Stimulated activated CD4-positive, alpha-beta T cell treated with anti-CD3 and anti-CD28 coated beads, TNF-alpha, amount 100 ng/mL, for 1 hour (primary cell): Measurements from ENCODE around the gene GLP1R.

Experiments used
- DNase-seq, 3 donors: peaks; one replicate each; pipeline ENCODE4 v3.0.0-alpha.2; 2020; ENCODE audit warnings: low read depth in 3 of 3, low spot score in 1 of 3

GLP1R gene

DNA sequence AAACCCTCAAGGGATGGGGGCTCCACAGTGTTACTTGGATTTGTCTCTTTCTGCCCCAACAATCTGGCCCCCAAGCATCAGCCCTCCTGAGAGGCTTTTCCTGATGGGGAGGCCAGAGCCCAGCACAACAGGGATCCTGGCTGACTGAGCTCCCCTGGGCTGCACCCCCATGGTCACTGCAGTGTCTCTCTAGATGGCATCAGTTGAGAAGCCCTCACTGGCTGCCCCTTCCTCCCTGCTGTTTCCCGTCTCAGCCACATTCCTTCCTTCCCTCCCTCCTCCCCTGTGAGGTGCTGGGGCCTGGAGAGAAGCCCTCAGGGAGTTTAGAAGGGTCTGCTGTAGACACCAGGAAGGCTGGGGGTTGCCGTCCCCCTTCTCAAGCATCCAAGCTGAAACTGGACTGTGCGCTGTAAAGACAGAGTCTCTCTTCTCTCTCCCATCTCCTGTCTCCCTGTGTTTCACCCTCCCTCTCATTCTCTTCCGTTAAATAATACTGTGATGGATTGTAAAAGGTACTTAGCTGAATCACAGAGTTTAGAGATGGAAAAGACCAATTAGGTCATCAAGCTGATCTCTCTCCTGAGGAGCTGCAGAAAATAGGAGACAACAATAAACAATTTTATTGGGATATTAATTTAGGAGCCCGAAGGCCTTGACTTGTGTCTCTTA, 36.7 kb downstream of the GLP1R start:
- DNase-seq, result no peak

DNA sequence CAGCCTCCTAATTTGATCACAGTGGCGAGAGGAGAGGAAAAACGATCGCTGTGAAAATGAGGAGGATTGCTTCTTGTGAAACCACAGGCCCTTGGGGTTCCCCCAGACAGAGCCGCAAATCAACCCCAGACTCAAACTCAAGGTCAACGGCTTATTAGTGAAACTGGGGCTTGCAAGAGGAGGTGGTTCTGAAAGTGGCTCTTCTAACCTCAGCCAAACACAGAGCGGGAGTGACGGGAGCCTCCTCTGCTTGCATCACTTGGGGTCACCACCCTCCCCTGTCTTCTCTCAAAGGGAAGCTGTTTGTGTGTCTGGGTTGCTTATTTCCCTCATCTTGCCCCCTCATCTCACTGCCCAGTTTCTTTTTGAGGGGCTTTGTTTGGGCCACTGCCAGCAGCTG, 37.7 kb downstream of the GLP1R start:
- no peak for DNase-seq

DNA sequence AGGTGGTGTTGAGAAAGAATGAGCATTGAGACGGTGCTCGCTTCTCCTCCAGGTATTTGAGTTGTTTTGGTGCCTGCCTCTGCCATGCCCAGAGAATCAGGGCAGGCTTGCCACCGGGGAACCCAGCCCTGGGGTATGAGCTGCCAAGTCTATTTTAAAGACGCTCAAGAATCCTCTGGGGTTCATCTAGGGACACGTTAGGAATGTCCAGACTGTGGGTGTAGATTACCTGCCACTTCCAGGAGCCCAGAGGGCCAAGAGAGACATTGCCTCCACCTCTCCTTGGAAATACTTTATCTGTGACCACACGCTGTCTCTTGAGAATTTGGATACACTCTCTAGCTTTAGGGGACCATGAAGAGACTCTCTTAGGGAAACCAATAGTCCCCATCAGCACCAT, 38.1 kb downstream of the GLP1R start:
- DNase-seq, result no peak

DNA sequence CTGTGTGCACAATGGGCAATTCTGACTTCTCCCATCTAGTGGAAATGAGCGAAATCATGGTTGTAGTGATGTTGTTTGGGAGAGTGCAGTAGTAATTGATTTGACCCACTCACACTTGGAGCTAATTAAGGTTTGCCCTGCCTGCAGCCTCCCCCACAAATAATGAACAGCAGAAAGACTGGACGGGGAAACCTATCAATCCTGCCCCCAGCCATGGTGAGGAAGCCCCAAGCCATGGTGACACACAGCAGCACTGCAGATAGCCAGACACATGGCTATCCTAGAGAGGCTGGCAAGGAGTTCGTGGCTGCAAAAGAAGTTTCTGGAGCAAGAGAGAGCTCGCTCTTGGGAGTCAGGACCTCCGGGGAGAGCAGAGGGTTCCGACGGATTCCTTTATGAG, 38.6 kb downstream of the GLP1R start:
- no peak for DNase-seq

DNA sequence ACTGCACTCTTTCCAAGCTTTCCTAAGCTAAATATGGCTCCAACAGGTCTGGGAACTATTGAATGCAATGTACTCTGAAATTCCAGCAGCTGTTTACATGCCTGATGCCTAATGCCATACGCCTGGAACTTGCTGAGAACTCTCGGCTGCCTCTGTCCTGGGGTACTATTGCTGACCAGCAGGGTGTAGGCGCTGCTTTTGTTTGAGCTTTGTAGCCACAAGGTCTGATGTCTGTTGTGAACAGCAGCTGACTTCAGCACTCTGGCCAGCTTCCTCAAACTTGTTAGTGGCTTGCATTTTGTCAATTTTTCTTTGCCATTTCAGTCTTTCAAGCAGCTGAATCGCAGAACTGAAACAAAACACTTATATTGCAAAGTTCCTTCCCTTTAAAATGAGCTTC, 39.8 kb downstream of the GLP1R start:
- no peak for DNase-seq

DNA sequence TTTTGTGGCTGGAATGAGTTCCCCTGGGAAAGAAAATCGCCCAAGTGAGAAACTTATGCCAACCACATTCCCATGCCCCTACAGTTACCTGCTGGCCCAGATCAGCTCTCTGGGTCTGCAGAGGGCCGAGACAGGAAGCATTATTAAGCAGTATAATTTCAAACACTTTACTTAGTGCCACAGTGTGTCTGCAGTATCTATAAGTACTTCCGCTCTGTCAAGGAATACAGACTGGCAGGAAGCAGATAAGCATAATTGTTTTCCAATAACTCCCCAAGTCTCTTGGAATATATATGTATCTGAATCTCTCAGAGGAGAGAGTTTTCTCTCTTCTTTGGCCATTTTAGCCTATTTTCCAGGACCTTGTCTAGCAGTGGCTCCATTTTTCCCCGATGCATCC, 41.5 kb downstream of the GLP1R start:
- no peak for DNase-seq

DNA sequence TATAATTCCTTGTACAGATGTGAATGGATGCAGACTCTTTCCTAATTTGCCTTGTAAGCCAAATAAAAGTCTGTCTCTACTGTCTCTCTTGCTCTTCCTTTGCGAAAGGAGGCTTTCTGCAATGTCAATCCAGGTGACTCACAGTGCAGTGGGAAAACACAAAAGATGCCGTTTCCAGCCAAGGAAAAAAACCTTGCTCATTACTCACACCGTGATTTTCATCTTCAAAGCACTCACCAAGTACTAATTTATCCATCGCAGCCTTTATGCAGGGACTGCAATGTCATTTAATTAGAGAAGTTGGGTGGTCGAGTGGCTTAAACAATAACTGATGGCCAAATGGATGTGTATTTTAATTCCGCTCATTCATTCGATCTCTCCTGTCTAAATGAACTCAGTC, 42.6 kb downstream of the GLP1R start:
- DNase-seq, result no peak

DNA sequence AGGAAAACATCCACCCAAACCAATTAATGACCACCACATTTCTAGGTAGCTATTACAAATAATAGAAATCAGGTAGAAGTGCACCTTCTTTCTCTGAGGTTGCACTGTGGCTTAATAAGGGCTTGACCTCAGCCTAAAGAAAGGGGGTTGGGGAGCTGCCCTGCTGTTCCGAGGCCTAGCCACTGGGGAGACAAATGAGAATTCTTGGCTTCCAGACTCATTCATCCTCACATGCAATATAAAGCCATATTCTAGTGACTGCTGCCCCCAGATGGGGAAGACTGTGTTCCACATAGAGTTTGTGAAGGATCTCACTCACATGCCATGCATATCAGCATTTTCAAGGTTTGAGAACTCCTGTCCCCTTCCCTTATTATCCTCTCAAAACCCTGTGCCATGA, 43.5 kb downstream of the GLP1R start:
- DNase-seq, result no peak

DNA sequence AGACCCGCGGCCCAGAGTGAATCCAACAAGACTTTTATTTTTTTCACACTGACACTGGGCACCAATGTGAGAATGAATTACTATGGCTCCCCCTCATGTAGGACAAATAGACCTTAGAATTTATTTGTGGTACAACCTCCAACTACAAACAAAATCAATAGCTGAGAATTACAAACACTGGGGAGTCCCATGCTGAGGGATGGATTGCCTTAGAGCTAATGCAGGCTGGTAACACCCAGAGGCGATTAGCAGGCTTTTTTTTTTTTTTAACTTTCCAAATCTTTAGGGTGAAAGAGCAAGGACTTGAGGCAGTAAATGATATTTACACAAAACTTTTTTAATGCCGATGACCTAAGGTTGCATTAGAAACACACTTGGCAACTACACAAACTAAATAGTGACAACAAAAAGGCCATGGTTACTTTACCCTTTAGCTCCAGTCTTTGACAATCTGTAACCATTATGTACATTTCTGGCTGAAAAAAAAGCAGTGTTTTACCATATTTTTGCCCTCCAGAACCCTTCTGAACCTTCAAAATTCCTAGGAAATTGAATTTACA, 44.6 kb downstream of the GLP1R start:
- DNase-seq, result no peak

DNA sequence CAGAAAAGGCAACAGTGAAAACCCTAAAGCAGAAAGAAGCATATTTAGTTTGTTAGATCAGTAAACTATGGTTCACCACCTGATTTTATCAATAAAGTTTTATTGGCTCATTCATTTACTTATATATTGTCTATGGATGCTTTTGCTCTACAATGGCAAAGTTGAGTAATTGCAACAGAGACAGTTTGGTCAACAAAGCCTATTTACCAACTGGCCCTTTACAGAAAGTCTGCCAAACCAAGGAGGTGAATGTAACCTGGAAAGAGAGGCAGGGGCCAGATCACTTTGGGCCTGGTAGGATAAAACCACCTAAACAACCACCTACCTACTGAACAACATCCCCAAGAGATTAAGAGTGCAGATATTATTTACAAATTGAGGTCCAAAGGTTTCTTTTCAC, 47.0 kb downstream of the GLP1R start:
- no peak for DNase-seq

DNA sequence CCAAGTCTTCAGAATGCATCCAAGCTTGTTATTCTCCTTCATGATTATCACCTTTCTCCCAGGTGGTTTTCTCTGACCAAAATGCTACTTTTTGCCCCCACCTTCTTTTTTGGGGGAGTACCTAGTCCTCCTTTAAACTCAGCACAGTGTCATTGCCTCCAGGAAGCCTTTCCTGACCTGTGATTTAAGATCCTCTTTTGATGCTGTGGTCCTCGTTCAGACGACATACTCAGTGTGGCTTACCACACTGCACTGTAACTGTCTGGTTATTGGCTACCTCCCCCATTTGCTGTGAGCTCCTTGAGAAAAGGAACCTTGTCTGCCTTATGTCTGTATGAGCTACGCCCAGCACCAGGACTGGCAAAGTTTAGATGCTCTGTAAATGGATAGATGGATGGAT, 51.8 kb downstream of the GLP1R start:
- no peak for DNase-seq

DNA sequence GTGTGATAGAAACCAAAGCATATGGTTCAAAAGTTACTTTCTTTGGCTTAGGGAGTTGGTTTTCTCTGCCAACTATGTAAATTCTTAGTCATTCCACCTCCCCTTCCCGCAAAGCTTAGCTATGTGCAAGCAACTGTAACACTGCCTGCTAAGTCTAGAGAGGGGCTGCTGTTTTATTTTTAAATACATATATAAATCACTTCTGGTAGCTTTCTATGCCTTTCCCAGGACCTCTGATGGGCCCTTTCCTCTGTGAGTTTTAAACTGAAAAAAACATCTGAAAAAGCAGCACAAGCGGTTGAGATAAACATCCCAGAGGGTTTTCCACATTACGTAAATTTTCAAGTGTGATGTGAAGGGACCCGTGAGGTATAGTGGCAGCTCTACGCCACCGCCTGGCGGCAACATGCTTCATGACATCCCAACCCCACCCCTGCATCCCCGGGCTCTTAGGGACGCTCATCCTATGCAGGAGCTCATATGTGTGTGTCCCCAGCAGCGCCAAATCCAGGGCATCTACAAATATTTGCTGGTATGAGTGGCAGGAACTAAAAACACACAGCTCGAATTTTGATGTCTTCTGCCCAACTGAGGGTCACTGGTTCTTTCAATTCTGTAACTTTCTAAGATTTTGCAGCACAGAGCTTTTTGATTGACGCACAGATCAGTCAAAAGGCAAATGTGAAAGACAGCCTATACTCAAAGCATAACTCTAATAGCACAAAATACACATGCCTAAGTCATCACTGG, 53.7 kb downstream of the GLP1R start:
- no peak for DNase-seq

DNA sequence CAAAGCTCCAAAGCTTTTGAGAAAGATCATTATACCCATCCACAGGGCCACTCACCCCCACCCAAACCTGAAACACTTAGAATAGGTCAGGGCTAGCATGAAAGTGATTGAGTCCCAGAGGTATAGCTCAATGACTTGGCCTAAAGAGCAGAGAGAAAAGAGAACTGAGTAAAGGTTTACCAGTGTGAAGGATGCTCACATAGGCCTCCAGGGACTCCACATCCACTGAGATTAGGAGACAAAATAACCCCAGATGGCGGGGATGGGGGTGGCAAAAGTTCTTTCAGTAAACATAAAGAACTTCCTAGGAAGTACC, 54.2 kb downstream of the GLP1R start:
- no peak for DNase-seq

DNA sequence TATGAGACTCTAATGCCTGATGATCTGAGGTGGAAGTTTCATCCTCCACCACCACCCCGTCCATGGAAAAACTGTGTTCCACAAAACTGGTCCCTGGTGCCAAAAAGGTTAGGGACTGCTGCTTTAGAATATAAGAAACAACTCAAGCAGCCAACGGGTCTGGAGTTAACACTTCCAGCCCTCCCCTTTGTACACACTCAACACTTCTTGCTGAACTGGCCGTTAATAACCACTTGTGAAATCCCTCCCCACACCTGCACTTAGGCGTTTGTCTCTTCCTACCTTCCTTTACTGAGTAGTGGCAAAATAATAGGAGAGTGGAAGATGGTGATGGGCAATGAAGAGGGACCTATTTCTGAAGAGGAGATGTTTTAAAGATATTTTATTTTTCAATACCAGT, 55.9 kb downstream of the GLP1R start:
- no peak for DNase-seq

DNA sequence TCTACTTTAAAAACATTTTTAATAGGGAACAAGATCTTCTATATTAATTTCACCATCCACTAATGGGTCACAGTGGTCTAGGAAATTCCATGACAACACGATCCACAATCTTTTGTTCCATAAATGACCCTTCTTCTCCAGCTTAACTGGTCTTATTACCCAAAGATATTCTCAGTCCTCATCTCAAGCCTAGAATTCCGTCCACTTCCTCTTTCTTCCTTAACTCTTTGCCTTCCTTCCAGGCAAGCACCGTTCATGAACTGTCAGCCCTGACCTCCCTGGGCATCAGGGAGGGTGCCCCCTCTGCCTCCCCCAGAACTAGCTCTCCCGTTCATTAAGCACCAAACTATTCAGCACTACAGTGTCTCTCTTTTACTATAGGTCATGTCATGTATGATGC, 58.5 kb downstream of the GLP1R start:
- DNase-seq, result no peak

DNA sequence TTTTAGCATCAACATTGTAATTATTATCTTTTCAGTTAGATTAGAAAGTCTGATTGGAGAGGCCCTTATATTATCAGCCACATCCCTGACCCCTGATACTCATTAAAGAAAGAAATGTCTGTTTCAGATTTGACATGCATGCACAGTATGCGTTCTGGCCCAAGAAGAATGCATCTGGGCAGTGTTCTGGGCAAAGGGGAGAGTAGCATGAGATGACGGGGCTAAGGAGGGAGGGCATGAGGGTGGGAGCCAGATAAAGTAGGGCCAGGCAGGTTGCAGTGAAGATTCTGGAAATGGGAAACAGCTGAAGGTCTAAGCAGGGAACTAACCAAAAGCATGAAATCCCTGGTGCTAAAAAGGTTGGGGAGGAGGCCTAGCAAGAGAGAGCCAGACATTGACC, 59.1 kb downstream of the GLP1R start:
- DNase-seq, result no peak

DNA sequence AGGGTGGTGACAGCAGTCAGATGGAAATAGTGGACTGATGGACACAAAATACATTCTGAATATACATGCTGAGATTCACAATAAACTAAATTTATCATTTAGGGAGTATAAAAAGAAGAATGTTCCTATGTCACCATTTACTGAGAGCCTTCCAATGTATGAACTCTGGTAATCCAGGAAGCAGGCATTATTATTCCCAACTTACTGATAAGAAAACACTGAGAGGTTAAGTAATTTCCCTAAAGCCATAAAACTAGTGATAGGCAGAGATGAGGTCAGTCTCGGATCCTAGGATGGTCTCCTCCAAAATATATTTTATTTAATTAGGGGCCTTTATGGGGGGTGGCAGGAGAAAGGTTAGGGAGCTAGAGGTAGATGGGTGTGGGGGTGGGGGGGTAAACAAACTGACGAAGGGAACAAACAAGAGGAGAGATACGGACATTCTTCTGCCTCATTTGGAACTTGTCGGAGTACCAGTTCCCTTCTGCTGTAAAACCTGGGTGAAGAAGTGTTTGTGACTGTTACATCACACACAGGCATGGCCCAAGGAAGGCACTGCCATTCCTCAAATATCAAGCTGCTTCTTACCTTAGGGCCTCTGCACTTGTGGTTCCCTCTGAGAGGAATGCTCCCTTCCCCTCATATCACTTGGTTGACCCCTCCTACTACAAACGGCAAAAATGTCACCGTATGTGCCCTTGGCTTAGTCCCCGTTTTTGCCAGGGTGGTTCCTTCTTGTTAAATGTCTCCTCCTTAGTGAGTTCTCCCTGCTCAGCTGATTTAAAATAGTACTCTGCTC, 59.7 kb downstream of the GLP1R start:
- no peak for DNase-seq

DNA sequence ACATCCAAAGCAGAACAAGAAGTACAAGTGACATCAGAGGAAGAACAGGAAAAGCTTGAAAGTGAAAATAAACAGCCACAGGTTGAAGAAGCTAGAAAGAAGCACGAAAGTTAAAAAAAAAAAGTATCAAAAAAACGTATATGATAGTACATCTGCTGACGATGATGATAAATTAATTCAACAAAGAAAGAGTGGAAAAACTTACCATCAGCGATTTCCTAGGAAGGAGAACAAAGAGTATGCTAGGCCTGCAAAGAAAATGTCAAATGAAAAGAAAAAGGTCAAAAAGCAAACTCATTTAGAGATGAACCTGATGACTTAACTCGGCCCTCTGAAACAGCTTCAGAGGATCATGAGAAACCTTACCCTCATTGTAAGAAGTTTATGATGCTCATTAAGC, 62.7 kb downstream of the GLP1R start:
- DNase-seq, result no peak

DNA sequence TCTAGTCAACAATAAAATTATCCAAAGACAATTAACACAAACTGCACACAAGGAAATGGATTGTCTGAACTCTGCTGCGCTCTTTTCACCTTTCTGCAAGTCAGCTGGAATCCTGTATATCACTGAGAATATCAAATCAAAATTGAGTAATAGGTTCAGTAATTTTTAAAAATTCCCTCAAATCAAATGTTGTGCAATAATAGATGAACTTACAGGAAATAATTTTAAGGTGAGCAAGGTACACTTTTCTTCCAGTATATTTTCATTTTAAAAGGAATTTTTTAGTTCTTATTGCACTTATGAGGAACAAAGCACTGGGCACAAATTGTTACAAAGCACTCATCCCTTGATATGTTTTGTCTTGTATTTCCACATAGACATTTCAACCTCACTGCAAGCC, 65.2 kb downstream of the GLP1R start:
- no peak for DNase-seq

DNA sequence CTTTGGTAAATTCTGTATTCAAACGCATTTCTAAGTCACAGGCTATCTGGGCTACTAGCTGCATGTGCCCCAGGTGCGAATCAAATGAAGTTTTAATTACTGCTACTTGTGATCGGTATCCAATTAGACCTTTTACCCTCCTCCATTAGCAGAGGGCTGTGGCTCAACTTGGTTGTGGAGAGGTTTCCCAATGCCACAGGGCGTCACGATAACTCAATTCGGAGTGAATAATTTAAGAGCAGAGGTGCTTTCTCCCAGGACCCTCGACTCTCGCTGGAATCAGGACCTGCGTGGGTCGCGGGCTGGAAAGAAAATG, 65.8 kb downstream of the GLP1R start:
- DNase-seq, result no peak

DNA sequence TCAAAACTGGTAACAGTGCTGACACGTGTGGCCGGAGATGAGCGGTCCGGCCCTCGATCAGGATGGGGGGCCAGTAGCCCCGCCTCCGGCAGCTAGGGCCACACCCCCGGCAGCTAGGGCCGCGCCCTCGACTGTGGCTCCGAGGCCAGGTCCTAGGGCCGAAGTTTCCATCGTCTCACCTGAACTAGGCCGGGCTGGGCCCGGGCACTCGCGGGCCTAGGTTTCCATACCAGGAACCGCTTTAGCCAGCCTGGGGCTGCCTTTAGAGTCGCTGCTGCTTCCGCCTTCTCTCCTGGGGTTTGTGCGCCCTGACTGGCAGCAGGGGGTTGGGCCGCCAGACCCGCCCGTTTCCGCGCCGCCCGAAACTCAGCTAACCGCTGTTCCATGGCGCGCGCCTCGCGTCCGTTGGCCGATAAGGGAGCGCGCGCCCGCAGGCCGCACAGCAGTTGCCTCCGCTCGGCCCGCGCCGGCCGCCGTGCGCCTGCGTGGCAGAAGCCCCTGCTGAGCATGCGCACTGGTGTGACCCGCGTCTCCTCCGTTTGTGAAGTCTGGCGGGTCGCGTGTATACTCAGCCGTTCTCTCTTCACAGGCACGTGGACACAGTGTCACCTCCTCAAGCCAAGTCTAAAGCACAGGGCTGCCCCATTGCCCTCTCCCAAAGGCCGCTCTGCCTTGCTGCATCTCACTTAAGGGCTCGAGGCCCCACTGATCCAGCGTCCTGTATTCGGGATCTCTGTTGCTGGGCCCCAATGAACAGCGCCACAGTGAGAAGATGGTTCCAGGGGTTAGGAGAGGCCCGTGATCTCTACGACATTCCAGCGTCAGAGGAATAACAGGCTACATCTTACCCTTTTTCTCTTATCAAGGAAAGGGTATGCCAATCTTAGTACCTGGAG, 66.4 kb downstream of the GLP1R start, which contains the start of gene SAYSD1:
TSS of gene SAYSD1 (minus strand) at position 483 of the 896 bp plus-strand sequence. CDS start at position 386, 97 bp downstream.
- DNase-seq, result peak; percentile 82 to 89 (median 87)
